ENCODE results near the gene NUDCD2.

Gene NUDCD2

DNA sequence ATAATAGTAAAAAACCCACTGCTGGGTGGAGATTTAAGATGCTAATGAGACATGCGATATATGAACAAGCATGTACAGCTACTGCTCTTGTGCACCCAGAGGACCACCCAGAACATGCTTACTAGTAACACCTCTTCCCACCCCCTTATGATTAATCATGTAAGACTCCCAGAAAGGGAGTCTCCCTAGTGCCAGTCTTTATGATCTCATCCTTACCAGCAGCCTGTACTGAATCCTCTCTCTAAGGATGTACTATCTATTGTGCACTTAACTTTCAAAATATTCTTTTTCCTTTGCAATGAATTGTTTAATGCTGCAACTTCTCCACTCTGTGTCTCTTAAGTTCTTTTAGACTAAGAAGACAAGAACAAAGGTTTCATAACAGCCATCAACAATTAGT lies 36.4 kb upstream of the NUDCD2 start:
- no peak for DNase-seq (ENCODE audit: low read depth)
- TF ChIP-seq, protein P1, sequence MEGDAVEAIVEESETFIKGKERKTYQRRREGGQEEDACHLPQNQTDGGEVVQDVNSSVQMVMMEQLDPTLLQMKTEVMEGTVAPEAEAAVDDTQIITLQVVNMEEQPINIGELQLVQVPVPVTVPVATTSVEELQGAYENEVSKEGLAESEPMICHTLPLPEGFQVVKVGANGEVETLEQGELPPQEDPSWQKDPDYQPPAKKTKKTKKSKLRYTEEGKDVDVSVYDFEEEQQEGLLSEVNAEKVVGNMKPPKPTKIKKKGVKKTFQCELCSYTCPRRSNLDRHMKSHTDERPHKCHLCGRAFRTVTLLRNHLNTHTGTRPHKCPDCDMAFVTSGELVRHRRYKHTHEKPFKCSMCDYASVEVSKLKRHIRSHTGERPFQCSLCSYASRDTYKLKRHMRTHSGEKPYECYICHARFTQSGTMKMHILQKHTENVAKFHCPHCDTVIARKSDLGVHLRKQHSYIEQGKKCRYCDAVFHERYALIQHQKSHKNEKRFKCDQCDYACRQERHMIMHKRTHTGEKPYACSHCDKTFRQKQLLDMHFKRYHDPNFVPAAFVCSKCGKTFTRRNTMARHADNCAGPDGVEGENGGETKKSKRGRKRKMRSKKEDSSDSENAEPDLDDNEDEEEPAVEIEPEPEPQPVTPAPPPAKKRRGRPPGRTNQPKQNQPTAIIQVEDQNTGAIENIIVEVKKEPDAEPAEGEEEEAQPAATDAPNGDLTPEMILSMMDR (conservative IDR thresholded peaks at IDR 0.05; ENCODE audit: low read depth, low read length) = no peak

DNA sequence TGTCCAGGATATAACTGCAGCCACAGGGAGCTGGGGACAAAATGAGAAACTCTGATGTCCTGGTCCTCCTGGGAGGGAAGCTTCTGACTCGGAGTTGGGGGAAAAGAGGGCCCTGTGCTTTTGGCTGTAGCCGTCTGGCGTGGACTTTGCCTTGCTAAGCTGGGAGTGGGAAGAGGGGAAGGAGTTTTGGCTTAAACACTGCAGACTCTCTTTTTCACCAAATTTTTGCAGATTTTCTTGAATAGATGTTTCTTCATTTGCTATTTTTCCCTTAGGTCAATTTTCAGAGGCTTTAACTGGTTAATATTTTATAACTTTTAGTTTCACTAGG lies 29.8 kb upstream of the NUDCD2 start:
- TF ChIP-seq, protein P1 (conservative IDR thresholded peaks at IDR 0.05; ENCODE audit: low read depth, low read length) = no peak
- H3K4me3 ChIP-seq (ENCODE audit: low read length) = no peak overlapping the region
- no peak for DNase-seq (ENCODE audit: low read depth)

More for the DNA sequence above, 36.4 kb upstream of the NUDCD2 start:
- H3K4me3 ChIP-seq (ENCODE audit: low read length) = no peak overlapping the region

DNA sequence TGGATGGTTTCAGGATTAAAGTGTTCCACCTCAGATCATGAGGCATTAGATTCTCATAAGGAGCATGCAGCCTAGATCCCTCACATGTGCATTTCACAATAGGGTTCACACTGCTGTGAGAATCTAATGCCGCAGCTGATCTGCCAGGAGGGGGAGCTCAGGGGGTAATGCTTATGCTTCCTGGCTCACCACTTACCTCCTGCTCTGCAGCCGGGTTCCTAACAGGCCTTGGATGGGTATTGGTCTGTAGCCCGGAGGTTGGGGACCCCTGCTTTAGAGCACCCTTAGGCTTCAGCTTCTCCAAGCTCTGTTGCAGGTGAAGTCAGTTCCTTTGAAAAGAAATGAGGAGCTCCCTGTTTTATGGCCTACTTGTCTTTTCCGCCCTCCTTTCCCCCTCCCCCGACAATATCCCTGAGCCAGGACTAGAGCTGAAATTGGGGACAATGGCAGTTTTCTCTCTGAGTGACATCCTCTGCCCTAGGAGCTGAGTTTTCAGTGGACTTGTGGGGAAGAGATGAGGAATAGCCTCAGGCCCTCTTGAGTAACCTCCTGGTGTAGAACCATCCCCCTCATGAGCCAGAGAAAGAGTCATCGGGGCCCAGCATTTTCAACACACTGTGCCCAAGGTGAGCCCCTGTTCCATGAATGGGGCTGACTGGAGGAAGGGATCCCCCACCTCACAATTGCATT lies 29.3 kb upstream of the NUDCD2 start:
- H3K4me3 ChIP-seq (ENCODE audit: low read length) = no peak overlapping the region
- no peak for DNase-seq (ENCODE audit: low read depth)

DNA sequence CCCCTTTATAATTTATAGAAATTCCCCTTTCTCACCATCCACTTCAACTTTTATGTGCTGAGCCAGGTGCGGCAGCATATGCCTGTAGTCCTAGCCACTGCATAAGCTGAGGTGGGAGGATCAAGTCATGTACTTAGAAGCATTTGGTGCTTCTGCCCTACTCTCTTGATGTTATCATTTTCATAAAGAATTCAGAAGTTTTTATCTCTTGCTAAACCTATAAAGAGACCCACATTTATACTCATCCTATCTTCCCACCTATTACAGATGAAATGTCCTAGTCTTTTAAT lies 19.0 kb upstream of the NUDCD2 start:
- TF ChIP-seq, protein P1 (conservative IDR thresholded peaks at IDR 0.05; ENCODE audit: low read depth, low read length) = no peak
- no peak overlapping the region for H3K4me3 ChIP-seq (ENCODE audit: low read length)
- DNase-seq (ENCODE audit: low read depth) = no peak

More for the DNA sequence above, 29.3 kb upstream of the NUDCD2 start:
- TF ChIP-seq, protein P1 (conservative IDR thresholded peaks at IDR 0.05; ENCODE audit: low read depth, low read length) = peak; percentile 9

DNA sequence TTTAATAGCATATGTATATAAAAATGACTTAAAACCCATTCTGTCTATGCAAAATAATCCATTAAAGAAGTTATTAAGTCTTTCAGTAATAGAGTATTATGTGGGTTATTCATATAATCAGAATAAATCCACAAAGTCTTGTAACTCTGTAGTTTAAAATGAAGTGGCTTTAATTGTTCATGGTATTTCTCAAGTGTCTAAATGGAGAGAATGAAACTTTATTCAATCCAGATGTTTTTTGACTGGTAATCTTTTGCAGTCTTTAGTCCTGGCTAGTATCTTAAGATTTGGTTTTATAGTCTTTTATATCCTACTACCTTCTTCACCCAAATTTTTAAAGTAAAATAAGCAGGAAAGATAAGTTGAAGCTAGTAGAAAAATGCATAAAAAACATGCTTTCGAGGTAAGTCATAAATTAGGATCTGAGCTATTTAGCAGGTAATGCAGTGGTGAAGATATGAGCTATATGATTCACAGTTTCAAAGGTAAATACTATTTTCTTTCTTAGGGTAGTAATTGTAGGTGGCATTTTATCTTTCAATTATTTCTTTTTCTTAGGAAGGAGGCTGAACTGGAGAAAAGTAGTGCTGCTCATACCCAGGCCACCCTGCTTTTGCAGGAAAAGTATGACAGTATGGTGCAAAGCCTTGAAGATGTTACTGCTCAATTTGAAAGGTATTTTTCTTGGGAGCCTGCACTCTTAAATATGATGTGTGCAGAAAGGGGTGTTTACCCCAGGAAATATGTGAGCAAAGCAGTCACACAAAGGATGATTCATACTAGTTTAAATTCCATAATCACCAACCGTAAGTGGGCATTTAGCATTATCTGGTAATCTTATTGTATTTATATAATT lies 18.5 kb upstream of the NUDCD2 start:
- H3K4me3 ChIP-seq (ENCODE audit: low read length) = no peak overlapping the region
- DNase-seq (ENCODE audit: low read depth) = no peak
- TF ChIP-seq, protein P1 (conservative IDR thresholded peaks at IDR 0.05; ENCODE audit: low read depth, low read length) = no peak

DNA sequence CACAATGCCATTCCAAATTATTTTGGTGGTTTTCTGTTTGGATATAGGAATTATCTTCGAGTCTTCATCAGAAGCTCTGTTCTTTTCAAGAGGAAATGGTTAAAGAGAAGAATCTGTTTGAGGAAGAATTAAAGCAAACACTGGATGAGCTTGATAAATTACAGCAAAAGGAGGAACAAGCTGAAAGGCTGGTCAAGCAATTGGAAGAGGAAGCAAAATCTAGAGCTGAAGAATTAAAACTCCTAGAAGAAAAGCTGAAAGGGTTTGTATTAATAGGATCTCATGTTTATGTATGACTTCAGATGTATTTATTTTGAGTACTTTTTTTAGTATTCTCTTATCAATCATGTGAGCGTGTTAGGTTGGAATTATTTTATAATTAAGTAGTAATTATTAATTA lies 15.5 kb upstream of the NUDCD2 start:
- TF ChIP-seq, protein P1 (conservative IDR thresholded peaks at IDR 0.05; ENCODE audit: low read depth, low read length) = no peak
- no peak for DNase-seq (ENCODE audit: low read depth)
- no peak overlapping the region for H3K4me3 ChIP-seq (ENCODE audit: low read length)
